Effector memory CD4-positive, alpha-beta T cell (primary cell): ENCODE data around the gene RBP2.

Experiments
- DNase-seq, 3 donors: peaks; one replicate each; pipeline ENCODE4 v3.0.0-alpha.2; 2020
- H3K27ac ChIP-seq: 2 replicates; pipeline ENCODE4 v1.7.0; 2013; ENCODE audit warnings: mild to moderate bottlenecking, low read length, moderate library complexity; ENCODE audit not compliant: insufficient read depth, poor library complexity, severe bottlenecking
- H3K27me3 ChIP-seq: replicated peaks from 2 replicates; pipeline ENCODE4 v1.7.0; 2013; ENCODE audit warnings: mild to moderate bottlenecking, low read length; ENCODE audit not compliant: insufficient read depth, control insufficient read depth, poor library complexity, severe bottlenecking
- H3K36me3 ChIP-seq: 2 replicates; pipeline ENCODE4 v1.7.0; 2013; ENCODE audit warnings: mild to moderate bottlenecking, low read length, moderate library complexity; ENCODE audit not compliant: control insufficient read depth, insufficient read depth
- H3K4me1 ChIP-seq: 2 replicates; pipeline ENCODE4 v1.7.0; 2013; ENCODE audit warnings: low read length, mild to moderate bottlenecking; ENCODE audit not compliant: control insufficient read depth, insufficient read depth, poor library complexity, severe bottlenecking
- H3K4me3 ChIP-seq: 2 replicates; pipeline ENCODE4 v1.7.0; 2013; ENCODE audit warnings: low read length, low read depth, mild to moderate bottlenecking; ENCODE audit not compliant: insufficient read depth, poor library complexity, severe bottlenecking
- H3K9me3 ChIP-seq: 2 replicates; pipeline ENCODE4 v1.7.0; 2013; ENCODE audit warnings: mild to moderate bottlenecking, low read length, moderate library complexity; ENCODE audit not compliant: control insufficient read depth

The RBP2 gene

DNA sequence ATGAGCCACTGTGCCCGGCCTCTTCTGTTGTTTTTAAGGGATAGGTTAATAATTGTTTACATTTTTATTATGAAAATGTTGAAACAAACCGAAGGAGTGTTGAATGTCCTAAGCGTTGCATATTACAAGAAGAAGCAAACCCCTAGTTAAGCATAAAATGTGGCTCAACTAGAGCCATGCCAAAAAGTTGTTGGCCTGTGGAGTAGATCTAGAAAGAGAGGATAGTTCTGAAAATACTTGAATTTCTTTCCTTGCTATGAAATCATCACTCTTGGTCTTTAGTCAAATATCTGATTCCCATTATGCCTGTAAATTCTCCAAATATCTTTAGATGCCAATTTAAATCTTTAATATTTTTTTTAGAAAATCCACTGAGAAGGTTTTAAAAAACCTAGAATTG is 12.8 kb downstream of the RBP2 start:
- no peak for DNase-seq
- H3K27me3 ChIP-seq, result no peaks in the 10 kb centered on the region
- no peaks in the 10 kb centered on the region for H3K9me3 ChIP-seq
- no peak overlapping the region for H3K4me3 ChIP-seq
- no peak overlapping the region for H3K27ac ChIP-seq
- H3K36me3 ChIP-seq, result no peaks in the 10 kb centered on the region
- no peaks in the 10 kb centered on the region for H3K4me1 ChIP-seq

DNA sequence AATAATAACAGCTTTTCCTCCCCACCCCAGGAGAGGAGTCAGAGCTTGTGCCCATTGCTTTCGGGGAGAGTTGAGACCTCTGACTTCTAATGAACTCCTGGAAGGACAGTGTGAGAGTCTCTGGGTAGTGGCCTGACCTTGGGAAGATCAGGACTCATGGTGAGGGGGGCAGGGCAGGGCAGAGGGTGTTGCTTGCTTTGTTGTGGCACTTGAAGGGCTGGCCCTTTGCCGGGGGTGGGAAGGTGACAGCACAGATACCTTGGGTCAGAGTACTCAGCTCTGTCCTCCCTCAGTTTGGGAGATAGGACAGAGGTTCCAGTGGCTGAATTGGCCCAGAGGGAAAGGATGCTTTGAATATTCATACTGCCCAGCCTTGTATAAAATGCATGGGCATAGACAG is 15.8 kb downstream of the RBP2 start:
- Histone ChIP-seq H3K4me1 (no peaks in the 10 kb centered on the region), H3K27me3 (no peaks in the 10 kb centered on the region), H3K4me3 (no peak overlapping the region), H3K9me3 (no peaks in the 10 kb centered on the region), H3K36me3 (no peaks in the 10 kb centered on the region), H3K27ac (no peak overlapping the region)
- no peak for DNase-seq

DNA sequence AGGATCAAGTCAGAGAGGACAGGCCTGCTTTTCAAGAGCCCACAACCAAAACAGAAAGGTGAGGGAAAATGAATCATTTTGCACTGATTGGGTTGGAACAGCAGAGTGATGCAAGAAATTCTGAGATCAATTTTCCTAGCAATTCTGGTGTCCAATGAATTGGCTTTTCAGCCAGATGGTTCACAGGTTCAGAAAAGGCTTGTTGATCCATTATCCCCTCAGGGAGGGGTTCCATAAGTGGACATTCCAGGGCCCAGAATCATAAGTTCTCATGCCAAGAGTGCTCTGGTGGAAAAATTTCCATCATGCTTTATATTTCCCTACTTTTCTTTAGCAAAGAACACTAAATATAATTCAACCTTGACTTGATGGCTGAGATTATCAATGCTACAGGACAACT is 16.2 kb downstream of the RBP2 start:
- Histone ChIP-seq H3K9me3 (no peaks in the 10 kb centered on the region), H3K4me3 (no peak overlapping the region), H3K27ac (no peak overlapping the region), H3K36me3 (no peaks in the 10 kb centered on the region), H3K27me3 (no peaks in the 10 kb centered on the region), H3K4me1 (no peaks in the 10 kb centered on the region)
- no peak for DNase-seq

DNA sequence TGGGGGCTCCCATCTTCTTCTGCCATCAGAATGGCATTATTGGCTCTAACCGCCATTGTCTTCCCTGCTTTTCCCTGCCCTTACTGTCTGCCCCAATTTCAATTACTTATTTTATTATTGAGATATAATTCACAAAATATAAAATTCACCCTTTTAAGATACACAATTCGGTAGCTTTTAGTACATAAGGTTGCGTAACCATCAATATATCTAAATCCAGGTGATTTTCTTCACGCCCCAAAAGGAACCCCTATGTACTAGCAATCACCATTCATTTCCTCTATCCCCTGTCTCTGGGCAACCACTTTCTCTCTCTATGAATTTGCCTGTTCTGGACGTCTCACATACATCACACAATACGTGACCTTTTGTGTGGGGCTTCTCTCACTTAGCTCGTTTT is 18.0 kb downstream of the RBP2 start:
- H3K4me1 ChIP-seq, result no peaks in the 10 kb centered on the region
- no peak for DNase-seq
- no peaks in the 10 kb centered on the region for H3K27me3 ChIP-seq
- H3K4me3 ChIP-seq, result no peak overlapping the region
- H3K36me3 ChIP-seq, result no peaks in the 10 kb centered on the region
- H3K27ac ChIP-seq, result no peak overlapping the region
- no peaks in the 10 kb centered on the region for H3K9me3 ChIP-seq

DNA sequence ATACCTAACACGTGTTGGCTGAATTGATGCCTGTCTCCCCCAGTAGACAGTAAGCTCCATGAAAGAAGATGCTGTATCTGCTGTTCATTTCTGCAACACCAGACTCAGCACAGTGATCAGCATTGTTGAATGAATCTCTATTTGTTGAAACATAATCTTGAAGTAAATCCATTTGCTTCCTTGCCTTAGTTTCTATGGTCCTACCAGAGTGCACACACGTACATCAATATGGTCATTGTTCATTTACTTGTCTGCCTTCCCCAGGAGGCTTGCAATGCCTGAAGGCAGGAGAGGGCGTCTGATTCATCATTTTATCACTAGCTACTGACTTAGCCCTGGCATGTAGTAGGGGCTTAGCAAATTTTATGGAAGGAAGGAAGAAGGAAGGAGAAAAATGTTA is 19.2 kb downstream of the RBP2 start:
- Histone ChIP-seq H3K27me3 (no peaks in the 10 kb centered on the region), H3K4me1 (no peaks in the 10 kb centered on the region), H3K9me3 (no peaks in the 10 kb centered on the region), H3K27ac (no peak overlapping the region), H3K36me3 (no peaks in the 10 kb centered on the region), H3K4me3 (no peak overlapping the region)
- DNase-seq, result no peak

DNA sequence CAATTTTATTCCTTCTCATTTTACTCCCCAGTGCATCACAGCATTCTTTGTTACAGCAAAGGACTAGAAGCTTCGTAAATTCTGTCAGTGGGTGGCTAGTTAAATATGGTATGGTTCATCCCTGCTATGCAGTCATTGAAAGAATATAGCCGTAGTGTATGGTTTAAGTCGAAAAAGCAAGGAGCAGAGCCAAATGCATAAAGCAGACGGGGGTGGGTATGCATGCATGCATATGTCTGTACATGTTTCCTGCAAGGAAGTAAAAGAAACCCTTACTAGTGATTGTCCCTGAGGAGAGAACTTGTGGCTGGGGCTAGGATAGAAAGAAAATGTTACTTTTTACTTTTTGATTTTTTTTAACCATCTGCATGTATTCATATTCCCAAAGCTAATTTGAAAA is 19.9 kb downstream of the RBP2 start:
- no peaks in the 10 kb centered on the region for H3K27me3 ChIP-seq
- no peaks in the 10 kb centered on the region for H3K9me3 ChIP-seq
- no peaks in the 10 kb centered on the region for H3K36me3 ChIP-seq
- no peak overlapping the region for H3K4me3 ChIP-seq
- DNase-seq, result no peak
- no peak overlapping the region for H3K27ac ChIP-seq
- no peaks in the 10 kb centered on the region for H3K4me1 ChIP-seq

DNA sequence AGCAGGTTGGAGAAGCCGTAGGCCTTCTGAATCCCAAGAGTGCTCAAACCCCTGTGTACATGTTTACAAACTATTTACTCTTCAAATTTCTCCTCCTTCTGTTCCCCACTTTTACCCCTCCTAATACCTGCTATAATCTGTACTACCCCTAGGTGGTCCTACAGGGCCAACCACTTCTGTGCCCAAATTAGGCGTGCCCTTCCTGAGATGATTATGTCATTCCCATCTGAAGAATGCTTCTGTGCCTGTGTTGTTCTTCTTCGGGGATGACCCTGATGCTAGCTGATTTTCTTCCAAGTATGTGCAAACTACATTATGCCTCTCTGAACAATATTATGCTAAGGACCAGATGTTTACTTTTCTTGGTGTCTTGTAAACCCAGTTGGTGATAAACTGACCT is 20.5 kb downstream of the RBP2 start:
- no peaks in the 10 kb centered on the region for H3K4me1 ChIP-seq
- DNase-seq, result no peak
- H3K27ac ChIP-seq, result no peak overlapping the region
- H3K36me3 ChIP-seq, result no peaks in the 10 kb centered on the region
- H3K27me3 ChIP-seq, result no peaks in the 10 kb centered on the region
- H3K9me3 ChIP-seq, result no peaks in the 10 kb centered on the region
- H3K4me3 ChIP-seq, result no peak overlapping the region

DNA sequence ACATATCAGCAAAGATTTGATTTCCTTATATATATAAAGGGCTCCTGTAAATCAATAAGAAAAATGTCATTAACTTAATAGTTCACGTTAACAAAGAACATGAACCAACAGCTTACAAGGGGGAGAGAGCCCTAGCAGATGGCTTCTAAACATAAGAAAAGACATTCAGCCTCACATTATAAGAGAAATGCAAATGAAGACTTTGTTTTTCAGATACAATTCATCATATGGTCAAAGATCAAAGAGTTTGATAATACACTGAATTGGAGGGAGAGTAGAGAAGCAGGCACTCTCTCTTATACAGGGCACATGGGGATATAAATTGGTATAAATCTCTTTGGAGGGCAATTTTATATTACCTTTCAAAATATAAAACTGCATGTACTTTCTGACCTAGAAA is 21.1 kb downstream of the RBP2 start:
- Histone ChIP-seq H3K27ac (no peak overlapping the region), H3K4me1 (no peaks in the 10 kb centered on the region), H3K36me3 (no peaks in the 10 kb centered on the region), H3K4me3 (no peak overlapping the region), H3K9me3 (no peaks in the 10 kb centered on the region), H3K27me3 (no peaks in the 10 kb centered on the region)
- no peak for DNase-seq

DNA sequence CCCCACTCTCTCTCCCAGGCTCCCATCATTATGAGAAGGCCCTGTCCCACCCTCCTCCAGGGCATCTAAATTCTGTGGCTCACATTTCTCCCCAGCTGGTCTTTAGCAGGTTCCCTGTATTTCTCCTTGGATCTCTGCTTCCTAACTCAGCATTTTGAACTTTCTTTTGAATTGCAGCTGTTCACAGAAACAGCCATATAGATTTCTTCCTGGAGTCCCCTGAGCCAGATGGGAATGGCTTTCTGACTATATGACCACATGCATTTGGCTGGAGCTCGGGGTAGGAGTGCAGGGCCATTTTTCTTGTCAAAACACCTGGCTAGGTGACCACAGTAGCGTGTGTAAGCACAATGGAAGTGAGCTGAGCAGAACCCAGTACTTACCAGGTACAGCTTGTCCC is 22.0 kb downstream of the RBP2 start:
- Histone ChIP-seq H3K4me1 (no peaks in the 10 kb centered on the region), H3K4me3 (no peak overlapping the region), H3K36me3 (no peaks in the 10 kb centered on the region)

DNA sequence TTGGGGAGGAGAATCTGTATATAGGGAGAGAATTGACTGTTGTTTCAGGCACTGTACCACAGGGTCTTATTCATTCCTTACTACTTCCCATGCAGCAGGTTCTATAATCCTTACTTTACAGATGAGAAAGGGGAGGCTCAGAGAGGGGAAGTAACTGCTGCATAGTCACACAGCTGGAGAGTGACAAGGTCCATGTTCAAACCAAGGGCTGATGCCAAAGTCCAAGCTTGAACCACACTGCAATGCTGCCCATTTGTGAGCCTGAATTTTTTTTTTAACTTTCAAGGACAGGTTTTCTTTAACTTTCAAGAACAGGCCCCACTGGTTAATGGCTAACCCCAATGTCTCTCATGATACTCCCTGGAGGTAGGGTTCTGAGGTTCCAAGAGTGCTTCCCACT is 26.2 kb downstream of the RBP2 start:
- Histone ChIP-seq H3K9me3 (no peaks in the 10 kb centered on the region), H3K27me3 (no peaks in the 10 kb centered on the region), H3K27ac (no peak overlapping the region), H3K36me3 (no peaks in the 10 kb centered on the region), H3K4me3 (no peak overlapping the region), H3K4me1 (no peaks in the 10 kb centered on the region)
- DNase-seq, result no peak

More for the DNA sequence above, 22.0 kb downstream of the RBP2 start:
- H3K27ac ChIP-seq, result no peak overlapping the region
- H3K9me3 ChIP-seq, result no peaks in the 10 kb centered on the region
- no peak for DNase-seq
- no peaks in the 10 kb centered on the region for H3K27me3 ChIP-seq

DNA sequence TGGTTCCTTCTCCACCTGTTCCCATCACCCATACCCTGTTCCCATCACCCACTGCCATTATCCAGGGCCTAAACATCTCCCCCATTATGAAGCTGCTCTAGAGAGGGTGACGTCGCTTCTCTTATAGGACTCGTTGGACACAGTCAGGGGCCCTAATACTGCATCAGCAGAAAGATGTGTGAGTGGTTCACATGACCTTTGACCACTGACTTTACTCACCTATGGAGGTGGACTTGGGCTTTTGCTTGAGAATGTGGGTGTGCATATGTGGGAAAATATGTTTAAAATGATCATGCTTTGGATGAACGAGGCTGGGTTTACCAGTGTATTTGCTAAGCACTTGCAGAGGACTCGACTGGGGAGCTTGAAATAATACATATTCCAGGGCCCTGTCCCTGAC is 26.8 kb downstream of the RBP2 start:
- no peak overlapping the region for H3K27ac ChIP-seq
- no peaks in the 10 kb centered on the region for H3K27me3 ChIP-seq
- no peak overlapping the region for H3K4me3 ChIP-seq
- no peaks in the 10 kb centered on the region for H3K36me3 ChIP-seq
- no peaks in the 10 kb centered on the region for H3K4me1 ChIP-seq
- no peaks in the 10 kb centered on the region for H3K9me3 ChIP-seq
- no peak for DNase-seq
